Cardiac fibroblast (primary cell): ENCODE results near the gene TRIM43B.
"Not testable (repeated sequence)": the region's sequence is repeated elsewhere in the genome, so short reads cannot be mapped to it uniquely, and the experiment has no call there.

Source experiments
- DNase-seq, 2 donors: peaks; one replicate each; pipeline versions ENCODE4 v3.0.0 to v3.0.0-alpha.2; 2010; ENCODE audit warnings: low read depth in 2 of 2
- H3K4me3 ChIP-seq, 2 donors: replicated peaks in 1 of 2; 1 replicate in 1 of 2; 2 replicates in 1 of 2; pipeline ENCODE4 v1.5.1; 2011; ENCODE audit warnings: low read depth in 2 of 2, low read length in 2 of 2, mild to moderate bottlenecking in 2 of 2, moderate library complexity in 1 of 2

Gene TRIM43B

GRCh38 chr2:95429748-95430467, 54.6 kb downstream of the TRIM43B start:
- not testable (repeated sequence) for H3K4me3 ChIP-seq, DNase-seq

GRCh38 chr2:95427196-95427867, 57.2 kb downstream of the TRIM43B start:
- not testable (repeated sequence) for H3K4me3 ChIP-seq, DNase-seq
